RWPE2 (cell line): ENCODE measurements around the gene OOSP1.

Experiments used
- ATAC-seq: fragments of 200-7000 bp; cut with Tn5 transposase; 3 replicates; pipeline ENCODE4 v1.9.1; 2021; ENCODE audit warnings: low read depth
- DNase-seq: peaks from one replicate; pipeline ENCODE4 v3.0.0-alpha.2; 2020; ENCODE audit warnings: low spot score
- H3K27ac ChIP-seq: fragments of 450-650 bp; 2 replicates; pipeline ENCODE4 v1.5.1; 2017; ENCODE audit warnings: mild to moderate bottlenecking; ENCODE audit not compliant: poor library complexity, severe bottlenecking
- H3K27me3 ChIP-seq: fragments of 250-450 bp; sonication (Bioruptor Pico); 2 replicates; pipeline ENCODE4 v1.5.1; 2021; ENCODE audit warnings: mild to moderate bottlenecking, moderate library complexity; ENCODE audit not compliant: insufficient read depth, poor library complexity, severe bottlenecking
- H3K36me3 ChIP-seq: fragments of 250-450 bp; sonication (Bioruptor Pico); 2 replicates; pipeline ENCODE4 v1.5.1; 2020; ENCODE audit warnings: low read depth, mild to moderate bottlenecking, moderate library complexity
- H3K4me1 ChIP-seq: fragments of 250-450 bp; sonication (Bioruptor Pico); 2 replicates; pipeline ENCODE4 v1.5.1; 2021; ENCODE audit warnings: mild to moderate bottlenecking, moderate library complexity; ENCODE audit not compliant: insufficient read depth, poor library complexity, severe bottlenecking
- H3K4me3 ChIP-seq: fragments of 250-450 bp; sonication (Bioruptor Pico); 2 replicates; pipeline ENCODE4 v1.5.1; 2021; ENCODE audit warnings: mild to moderate bottlenecking, moderate library complexity; ENCODE audit not compliant: severe bottlenecking
- H3K9me3 ChIP-seq: fragments of 250-450 bp; sonication (Bioruptor Pico); 2 replicates; pipeline ENCODE4 v1.5.1; 2021; ENCODE audit warnings: mild to moderate bottlenecking, moderate library complexity; ENCODE audit not compliant: severe bottlenecking
- TF ChIP-seq, protein P1 (sequence below): fragments of 450-650 bp; IDR thresholded peaks from one replicate; pipeline ENCODE4 v1.5.1; 2017; ENCODE audit warnings: mild to moderate bottlenecking, moderate library complexity; ENCODE audit not compliant: poor library complexity, severe bottlenecking

Gene OOSP1, protein sequence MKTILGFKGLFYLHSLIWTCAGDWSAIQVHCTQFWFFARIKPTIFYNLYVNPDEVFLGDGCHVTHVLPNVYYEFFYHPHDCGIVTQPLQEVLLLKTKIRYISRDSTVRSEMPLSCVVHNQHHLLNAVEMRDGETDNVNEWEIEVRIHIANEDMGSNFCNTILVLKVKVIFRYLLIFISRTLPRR

DNA sequence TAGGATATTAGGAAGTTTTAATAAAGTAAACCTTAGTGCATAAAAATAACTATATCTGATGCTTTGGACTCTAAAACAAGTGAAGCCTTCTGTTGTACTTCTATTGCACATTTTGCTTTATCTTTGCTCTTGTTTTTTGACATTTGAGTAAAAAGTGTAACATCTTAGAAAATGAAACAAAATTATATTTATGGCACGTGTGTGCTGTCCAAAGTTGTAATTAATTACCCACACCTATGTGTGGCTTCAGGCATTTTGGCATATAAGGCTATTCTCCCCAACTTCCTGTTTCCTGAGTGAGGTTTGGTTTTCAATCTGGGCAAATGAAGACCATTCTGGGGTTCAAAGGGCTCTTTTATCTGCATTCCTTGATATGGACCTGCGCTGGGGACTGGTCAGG, at the start of gene OOSP1:
OOSP1 (plus strand) TSS at position 301 of the 400 bp plus-strand sequence; CDS start at position 324, 23 bp downstream.
- Histone ChIP-seq H3K4me3 (no peak within 1 kb of the TSS), H3K27me3 (no peaks in the 10 kb centered on the region), H3K9me3 (no peaks in the 10 kb centered on the region), H3K36me3 (no peaks in the 10 kb centered on the region), H3K4me1 (no peaks in the 10 kb centered on the region), H3K27ac (no peak within 1 kb of the TSS)
- TF ChIP-seq, protein P1, sequence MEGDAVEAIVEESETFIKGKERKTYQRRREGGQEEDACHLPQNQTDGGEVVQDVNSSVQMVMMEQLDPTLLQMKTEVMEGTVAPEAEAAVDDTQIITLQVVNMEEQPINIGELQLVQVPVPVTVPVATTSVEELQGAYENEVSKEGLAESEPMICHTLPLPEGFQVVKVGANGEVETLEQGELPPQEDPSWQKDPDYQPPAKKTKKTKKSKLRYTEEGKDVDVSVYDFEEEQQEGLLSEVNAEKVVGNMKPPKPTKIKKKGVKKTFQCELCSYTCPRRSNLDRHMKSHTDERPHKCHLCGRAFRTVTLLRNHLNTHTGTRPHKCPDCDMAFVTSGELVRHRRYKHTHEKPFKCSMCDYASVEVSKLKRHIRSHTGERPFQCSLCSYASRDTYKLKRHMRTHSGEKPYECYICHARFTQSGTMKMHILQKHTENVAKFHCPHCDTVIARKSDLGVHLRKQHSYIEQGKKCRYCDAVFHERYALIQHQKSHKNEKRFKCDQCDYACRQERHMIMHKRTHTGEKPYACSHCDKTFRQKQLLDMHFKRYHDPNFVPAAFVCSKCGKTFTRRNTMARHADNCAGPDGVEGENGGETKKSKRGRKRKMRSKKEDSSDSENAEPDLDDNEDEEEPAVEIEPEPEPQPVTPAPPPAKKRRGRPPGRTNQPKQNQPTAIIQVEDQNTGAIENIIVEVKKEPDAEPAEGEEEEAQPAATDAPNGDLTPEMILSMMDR: no peak
- ATAC-seq: no peak
- DNase-seq: no peak

GRCh38 chr11:59891781-59892181, 46.5 kb upstream of the OOSP1 start:
- no peak for DNase-seq

DNA sequence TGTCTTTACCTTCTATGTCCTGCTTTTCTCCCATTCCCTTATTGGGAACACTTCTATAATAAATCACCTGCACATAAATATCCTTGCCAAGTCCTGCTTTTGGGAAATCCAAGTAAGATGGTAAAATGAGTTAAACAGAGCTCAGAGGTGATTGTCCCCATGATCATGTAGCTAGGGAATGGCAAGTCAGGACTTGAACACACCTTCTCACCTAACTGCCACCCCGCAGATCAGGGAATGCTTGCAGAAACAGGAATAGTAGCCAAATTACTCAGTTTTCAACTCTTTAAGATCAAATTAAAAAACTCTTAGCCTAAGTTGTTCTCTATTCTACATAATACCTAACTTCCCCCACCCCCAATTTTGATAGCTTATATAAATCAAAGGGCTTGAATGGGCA, 43.6 kb upstream of the OOSP1 start:
- Histone ChIP-seq H3K4me1 (no peaks in the 10 kb centered on the region), H3K9me3 (peaks cover 2% of the 10 kb centered on the region), H3K27me3 (no peaks in the 10 kb centered on the region), H3K36me3 (no peaks in the 10 kb centered on the region), H3K27ac (no peak overlapping the region), H3K4me3 (no peak overlapping the region)
- DNase-seq: no peak
- ATAC-seq: no peak
- TF ChIP-seq, protein P1: no peak

More at GRCh38 chr11:59891781-59892181, 46.5 kb upstream of the OOSP1 start:
- TF ChIP-seq, protein P1: no peak
- peaks cover 3% of the 10 kb centered on the region for H3K9me3 ChIP-seq
- H3K27ac ChIP-seq: no peak overlapping the region
- H3K4me3 ChIP-seq: no peak overlapping the region
- H3K27me3 ChIP-seq: no peaks in the 10 kb centered on the region
- H3K36me3 ChIP-seq: no peaks in the 10 kb centered on the region
- no peaks in the 10 kb centered on the region for H3K4me1 ChIP-seq
- no peak for ATAC-seq

DNA sequence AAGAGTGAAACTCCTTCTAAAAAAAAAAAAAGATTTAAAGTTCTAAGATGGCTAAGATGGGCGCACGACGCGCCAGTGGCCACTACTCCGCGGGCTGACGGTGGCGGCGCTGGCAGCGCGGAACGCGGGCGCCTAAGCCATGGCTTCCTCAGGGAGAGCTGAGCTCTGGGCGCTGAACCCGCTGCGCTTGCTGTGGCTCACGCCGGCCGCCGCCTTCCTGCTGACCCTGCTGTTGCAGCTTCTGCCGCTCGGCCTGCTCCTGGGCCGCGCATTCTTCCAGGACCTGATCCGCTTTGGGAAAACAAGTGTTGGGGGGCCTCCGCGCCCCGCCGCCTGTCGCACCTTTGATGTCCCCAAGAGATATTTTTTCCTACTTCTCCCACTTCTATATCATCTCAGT, 40.2 kb upstream of the OOSP1 start:
- ATAC-seq: no peak
- H3K27ac ChIP-seq: no peak overlapping the region

GRCh38 chr11:59898650-59899049, 39.6 kb upstream of the OOSP1 start:
- peaks cover 9% of the 10 kb centered on the region for H3K4me1 ChIP-seq
- H3K27me3 ChIP-seq: no peaks in the 10 kb centered on the region
- no peak overlapping the region for H3K4me3 ChIP-seq
- DNase-seq (no peak), ATAC-seq (no peak)
- no peak overlapping the region for H3K27ac ChIP-seq
- TF ChIP-seq, protein P1: no peak
- no peaks in the 10 kb centered on the region for H3K9me3 ChIP-seq
- no peaks in the 10 kb centered on the region for H3K36me3 ChIP-seq

More for the DNA sequence above, 40.2 kb upstream of the OOSP1 start:
- no peak for DNase-seq
- Histone ChIP-seq H3K9me3 (no peaks in the 10 kb centered on the region), H3K4me3 (no peak overlapping the region), H3K4me1 (peaks cover 9% of the 10 kb centered on the region), H3K36me3 (no peaks in the 10 kb centered on the region), H3K27me3 (no peaks in the 10 kb centered on the region)
- TF ChIP-seq, protein P1: no peak
